ENCODE data around the gene MYO15B.
"Not testable (repeated sequence)": the region's sequence is repeated elsewhere in the genome, so short reads cannot be mapped to it uniquely, and the experiment has no call there.

MYO15B gene

DNA sequence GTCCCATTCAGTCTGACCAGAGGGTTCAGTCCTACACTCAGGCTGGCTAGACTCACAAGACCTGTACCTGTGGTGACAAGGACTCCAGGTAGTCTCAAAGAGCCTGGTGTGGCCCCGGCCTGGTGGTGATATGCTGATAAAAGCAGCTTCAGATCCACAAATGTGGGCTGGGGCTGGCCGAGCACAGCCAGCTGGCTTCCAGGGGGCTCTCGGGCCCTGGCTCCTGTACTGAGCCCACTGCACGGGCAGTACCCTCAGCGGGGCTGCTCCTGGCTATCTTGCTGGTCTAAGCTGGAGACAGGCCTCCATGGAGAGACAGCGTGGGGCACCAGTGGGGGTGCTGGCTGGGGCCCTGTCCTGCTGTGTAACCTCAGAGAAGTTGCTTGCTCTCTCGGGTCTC, 50.0 kb downstream of the MYO15B start:
- no peak overlapping the region for H3K4me3 ChIP-seq (ENCODE audit: low read depth, low read length)
- CTCF ChIA-PET: interaction anchor here (0.8 to 28.7 kb wide), 7 partner anchors 15 to 118 kb away, joined by 3 to 1427 read pairs (median 11); partner anchors contain the start of gene GALK1
- TF ChIP-seq, protein P1, sequence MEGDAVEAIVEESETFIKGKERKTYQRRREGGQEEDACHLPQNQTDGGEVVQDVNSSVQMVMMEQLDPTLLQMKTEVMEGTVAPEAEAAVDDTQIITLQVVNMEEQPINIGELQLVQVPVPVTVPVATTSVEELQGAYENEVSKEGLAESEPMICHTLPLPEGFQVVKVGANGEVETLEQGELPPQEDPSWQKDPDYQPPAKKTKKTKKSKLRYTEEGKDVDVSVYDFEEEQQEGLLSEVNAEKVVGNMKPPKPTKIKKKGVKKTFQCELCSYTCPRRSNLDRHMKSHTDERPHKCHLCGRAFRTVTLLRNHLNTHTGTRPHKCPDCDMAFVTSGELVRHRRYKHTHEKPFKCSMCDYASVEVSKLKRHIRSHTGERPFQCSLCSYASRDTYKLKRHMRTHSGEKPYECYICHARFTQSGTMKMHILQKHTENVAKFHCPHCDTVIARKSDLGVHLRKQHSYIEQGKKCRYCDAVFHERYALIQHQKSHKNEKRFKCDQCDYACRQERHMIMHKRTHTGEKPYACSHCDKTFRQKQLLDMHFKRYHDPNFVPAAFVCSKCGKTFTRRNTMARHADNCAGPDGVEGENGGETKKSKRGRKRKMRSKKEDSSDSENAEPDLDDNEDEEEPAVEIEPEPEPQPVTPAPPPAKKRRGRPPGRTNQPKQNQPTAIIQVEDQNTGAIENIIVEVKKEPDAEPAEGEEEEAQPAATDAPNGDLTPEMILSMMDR (IDR thresholded peaks at IDR 0.05; ENCODE audit: insufficient read depth, low read length, missing control alignments): no peak
- DNase-seq (ENCODE audit: low read depth, low spot score): no peak
- POLR2A ChIA-PET: no interaction called here

DNA sequence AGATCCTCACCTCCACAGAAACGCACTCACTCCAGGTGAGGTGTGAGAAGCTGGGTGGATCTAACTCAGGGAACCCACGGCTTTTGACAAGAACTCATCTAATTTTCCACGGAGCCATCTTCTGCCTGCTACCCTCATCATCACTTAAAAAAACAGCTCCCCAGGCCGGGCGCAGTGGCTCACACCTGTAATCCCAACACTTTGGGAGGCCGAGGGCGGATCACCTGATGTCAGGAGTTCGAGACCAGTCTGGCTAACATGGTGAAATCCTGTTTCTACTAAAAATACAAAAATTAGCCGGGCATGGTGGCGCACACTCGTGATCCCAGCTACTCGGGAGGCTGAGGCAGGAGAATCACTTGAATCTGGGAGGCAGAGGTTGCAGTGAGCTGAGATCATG, 50.4 kb downstream of the MYO15B start:
- DNase-seq (ENCODE audit: low read depth, low spot score); H3K4me3 ChIP-seq (ENCODE audit: low read depth, low read length); POLR2A ChIA-PET: not testable (repeated sequence)
- CTCF ChIA-PET: interaction anchor here (0.8 to 28.7 kb wide), 6 partner anchors 14 to 117 kb away, joined by 3 to 1427 read pairs (median 184); partner anchors contain the start of gene GALK1

DNA sequence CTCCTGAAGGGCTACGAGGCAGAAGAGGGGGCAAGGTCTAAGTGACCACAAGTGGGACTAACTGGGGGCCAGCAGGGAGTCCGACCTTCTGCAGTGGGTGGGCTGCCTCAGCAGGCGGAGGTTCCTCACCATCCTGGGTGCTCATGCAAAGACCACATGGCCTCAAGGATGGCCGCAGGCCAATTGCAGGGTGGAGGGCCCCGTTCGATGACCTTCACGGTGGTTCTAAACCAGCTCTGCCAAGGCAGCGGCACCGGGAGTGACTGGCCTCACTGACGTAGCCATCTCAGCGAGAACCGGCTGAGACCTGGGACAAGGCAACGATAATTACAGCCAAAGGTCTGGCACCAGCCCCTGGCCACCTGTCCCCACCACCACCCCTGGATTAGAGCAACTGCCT, 51.3 kb downstream of the MYO15B start:
- no peak for DNase-seq (ENCODE audit: low read depth, low spot score)
- TF ChIP-seq, protein P1 (IDR thresholded peaks at IDR 0.05; ENCODE audit: insufficient read depth, low read length, missing control alignments): no peak
- ChIA-PET CTCF (interaction anchor here (11.9 to 28.7 kb wide), 3 partner anchors 14 to 116 kb away, joined by 357 to 1427 read pairs (median 746); partner anchors contain the start of gene GALK1), POLR2A (no interaction called here)
- H3K4me3 ChIP-seq (ENCODE audit: low read depth, low read length): no peak overlapping the region

GRCh38 chr17:75639327-75639726, 51.7 kb downstream of the MYO15B start:
- ChIA-PET POLR2A (no interaction called here), CTCF (interaction anchor here (11.9 to 28.7 kb wide), 3 partner anchors 13 to 116 kb away, joined by 357 to 1427 read pairs (median 746); partner anchors contain the start of gene GALK1)
- TF ChIP-seq, protein P1 (IDR thresholded peaks at IDR 0.05; ENCODE audit: insufficient read depth, low read length, missing control alignments): no peak
- DNase-seq (ENCODE audit: low read depth, low spot score): no peak
- H3K4me3 ChIP-seq (ENCODE audit: low read depth, low read length): no peak overlapping the region

GRCh38 chr17:75639771-75640555, 52.4 kb downstream of the MYO15B start:
- DNase-seq (ENCODE audit: low read depth, low spot score): no peak
- POLR2A ChIA-PET: no interaction called here
- H3K4me3 ChIP-seq (ENCODE audit: low read depth, low read length): no peak overlapping the region
- CTCF ChIA-PET: interaction anchor here (11.9 to 28.7 kb wide), 4 partner anchors 4 to 115 kb away, joined by 357 to 1427 read pairs (median 746); partner anchors contain the start of genes GALK1 and SMIM5
- TF ChIP-seq, protein P1 (IDR thresholded peaks at IDR 0.05; ENCODE audit: insufficient read depth, low read length, missing control alignments): no peak

DNA sequence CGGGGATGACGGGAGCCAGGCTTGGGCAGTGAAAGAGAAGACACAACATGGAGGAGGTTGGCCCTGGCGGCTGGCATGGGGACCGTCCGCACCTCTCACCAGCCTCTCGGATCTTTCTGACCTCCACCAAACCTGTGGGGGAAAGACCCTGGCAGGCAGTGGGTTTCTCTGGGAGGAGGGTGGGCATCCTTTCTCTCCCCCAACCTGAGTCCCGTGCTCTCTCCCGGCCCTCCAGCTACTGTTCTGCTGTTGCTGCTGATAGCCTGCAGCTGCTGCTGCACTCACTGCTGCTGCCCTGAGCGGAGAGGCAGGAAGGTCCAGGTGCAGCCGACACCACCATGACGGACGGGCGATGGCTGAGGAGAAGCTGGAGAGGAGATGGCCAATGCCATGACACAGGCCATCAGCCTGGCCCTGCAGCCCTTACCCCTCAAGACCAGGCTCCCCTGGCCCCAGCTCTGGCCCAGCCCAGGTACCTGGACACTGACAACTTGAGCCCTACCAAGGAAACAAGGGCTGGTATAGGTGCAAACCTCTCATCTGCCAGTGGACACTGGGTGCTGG, 53.0 kb downstream of the MYO15B start:
- H3K4me3 ChIP-seq (ENCODE audit: low read depth, low read length): no peak overlapping the region
- ChIA-PET CTCF (interaction anchor here (1.1 to 28.7 kb wide), 5 partner anchors 5 to 401 kb away, joined by 3 to 1427 read pairs (median 746); partner anchors contain the start of genes GALK1 and SMIM5), POLR2A (no interaction called here)
- no peak for DNase-seq (ENCODE audit: low read depth, low spot score)
- TF ChIP-seq, protein P1 (IDR thresholded peaks at IDR 0.05; ENCODE audit: insufficient read depth, low read length, missing control alignments): no peak
